Measurements from ENCODE around the gene PHYKPL.

GRCh38 chr5:178261666-178262600 lies 29.3 kb upstream of the PHYKPL start:
- TF ChIP-seq, protein P1, sequence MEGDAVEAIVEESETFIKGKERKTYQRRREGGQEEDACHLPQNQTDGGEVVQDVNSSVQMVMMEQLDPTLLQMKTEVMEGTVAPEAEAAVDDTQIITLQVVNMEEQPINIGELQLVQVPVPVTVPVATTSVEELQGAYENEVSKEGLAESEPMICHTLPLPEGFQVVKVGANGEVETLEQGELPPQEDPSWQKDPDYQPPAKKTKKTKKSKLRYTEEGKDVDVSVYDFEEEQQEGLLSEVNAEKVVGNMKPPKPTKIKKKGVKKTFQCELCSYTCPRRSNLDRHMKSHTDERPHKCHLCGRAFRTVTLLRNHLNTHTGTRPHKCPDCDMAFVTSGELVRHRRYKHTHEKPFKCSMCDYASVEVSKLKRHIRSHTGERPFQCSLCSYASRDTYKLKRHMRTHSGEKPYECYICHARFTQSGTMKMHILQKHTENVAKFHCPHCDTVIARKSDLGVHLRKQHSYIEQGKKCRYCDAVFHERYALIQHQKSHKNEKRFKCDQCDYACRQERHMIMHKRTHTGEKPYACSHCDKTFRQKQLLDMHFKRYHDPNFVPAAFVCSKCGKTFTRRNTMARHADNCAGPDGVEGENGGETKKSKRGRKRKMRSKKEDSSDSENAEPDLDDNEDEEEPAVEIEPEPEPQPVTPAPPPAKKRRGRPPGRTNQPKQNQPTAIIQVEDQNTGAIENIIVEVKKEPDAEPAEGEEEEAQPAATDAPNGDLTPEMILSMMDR (IDR thresholded peaks at IDR 0.05) = no peak
- no peak for TF ChIP-seq POLR2A (IDR thresholded peaks at IDR 0.05)
